HG02970 (cell line): ENCODE data around the gene TRMT6.

Experiments used
- ATAC-seq: cut with Tn5 transposase; IDR thresholded peaks from one replicate; pipeline ENCODE4 v1.9.1; 2021; ENCODE audit warnings: mild to moderate bottlenecking, moderate library complexity, moderate number of reproducible peaks; ENCODE audit not compliant: unreplicated experiment, low FRiP score

Gene TRMT6

GRCh38 chr20:5967469-5967868, 17.1 kb upstream of the TRMT6 start:
- no peak for ATAC-seq

DNA sequence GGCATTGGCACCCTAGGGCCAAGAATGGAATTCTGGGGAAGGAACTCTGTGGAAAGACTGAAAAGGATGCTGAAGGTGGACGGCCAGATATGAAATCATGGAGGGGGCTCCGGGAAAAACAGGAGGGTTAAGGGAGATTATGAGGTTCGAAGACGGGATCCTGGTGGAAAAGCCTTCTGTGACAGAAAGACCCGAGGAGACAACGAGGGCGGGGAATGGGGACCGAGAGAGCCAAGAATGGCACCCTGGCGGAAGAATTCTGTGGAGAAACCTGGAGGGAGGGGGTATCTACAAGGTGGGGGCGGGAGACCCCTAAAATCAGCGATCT, 426 bp downstream of the TRMT6 start:
- ATAC-seq, result no peak

- no peak for ATAC-seq
Measured at GRCh38 chr20:5947276-5947675, 3.1 kb downstream of the TRMT6 start.

- ATAC-seq, result no peak
Measured at GRCh38 chr20:5945963-5946362, 4.4 kb downstream of the TRMT6 start.

GRCh38 chr20:5938456-5939029, 11.8 kb downstream of the TRMT6 start:
- no peak for ATAC-seq

GRCh38 chr20:5936238-5936637, 14.1 kb downstream of the TRMT6 start:
- no peak for ATAC-seq

DNA sequence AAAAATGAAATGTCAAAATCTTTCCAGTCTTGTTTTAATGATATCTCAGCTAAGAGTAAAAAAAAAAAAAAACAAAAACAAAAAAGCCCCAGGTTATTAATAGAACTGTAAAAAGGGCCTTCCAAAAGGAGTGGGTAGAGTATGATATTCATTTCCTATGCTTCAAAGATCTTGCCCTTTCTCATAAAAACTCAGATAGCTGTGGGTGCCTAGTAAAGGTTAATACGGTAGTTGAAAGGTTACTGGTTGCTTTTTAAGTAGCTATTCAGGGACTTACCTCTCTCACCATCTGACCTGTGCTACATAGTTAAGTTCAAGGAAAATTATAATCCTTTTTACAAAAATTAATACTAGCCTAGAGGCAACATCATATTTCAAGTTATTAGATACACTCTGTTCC, 14.9 kb downstream of the TRMT6 start:
- no peak for ATAC-seq

DNA sequence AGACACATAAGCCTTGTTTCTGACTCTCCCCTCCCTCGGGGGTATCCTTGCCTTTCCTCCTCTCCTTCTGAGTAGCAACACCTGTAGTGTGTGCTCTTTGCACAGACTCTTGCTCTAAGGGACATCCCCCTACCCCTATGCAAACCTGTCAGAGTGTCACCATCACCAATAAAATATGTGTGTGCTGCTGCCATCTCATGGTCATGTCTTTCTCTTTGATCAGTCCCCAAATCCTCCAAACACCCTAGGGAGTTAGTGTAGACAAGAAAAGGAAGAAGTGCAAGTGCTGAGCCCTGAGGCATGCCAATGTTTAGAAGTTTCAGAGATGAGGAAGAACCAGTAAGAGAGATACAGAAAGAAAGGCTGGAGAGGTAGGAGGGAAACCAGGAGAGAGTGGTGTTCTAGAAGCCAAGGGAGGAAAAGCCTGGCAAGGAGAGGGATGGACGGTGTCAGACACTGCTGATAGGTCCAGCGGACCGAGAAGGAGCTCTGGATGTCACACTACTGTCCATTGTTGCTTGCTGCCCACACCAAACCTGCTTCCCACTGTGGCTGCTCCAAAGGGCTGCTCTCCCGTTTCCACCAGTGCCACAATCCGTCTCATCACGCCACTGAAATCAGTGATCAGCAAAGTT, 16.4 kb downstream of the TRMT6 start:
- no peak for ATAC-seq

- no peak for ATAC-seq
Measured at GRCh38 chr20:5932796-5933195, 17.5 kb downstream of the TRMT6 start.

- ATAC-seq, result no peak
Measured at GRCh38 chr20:5931411-5931810, 18.9 kb downstream of the TRMT6 start.

DNA sequence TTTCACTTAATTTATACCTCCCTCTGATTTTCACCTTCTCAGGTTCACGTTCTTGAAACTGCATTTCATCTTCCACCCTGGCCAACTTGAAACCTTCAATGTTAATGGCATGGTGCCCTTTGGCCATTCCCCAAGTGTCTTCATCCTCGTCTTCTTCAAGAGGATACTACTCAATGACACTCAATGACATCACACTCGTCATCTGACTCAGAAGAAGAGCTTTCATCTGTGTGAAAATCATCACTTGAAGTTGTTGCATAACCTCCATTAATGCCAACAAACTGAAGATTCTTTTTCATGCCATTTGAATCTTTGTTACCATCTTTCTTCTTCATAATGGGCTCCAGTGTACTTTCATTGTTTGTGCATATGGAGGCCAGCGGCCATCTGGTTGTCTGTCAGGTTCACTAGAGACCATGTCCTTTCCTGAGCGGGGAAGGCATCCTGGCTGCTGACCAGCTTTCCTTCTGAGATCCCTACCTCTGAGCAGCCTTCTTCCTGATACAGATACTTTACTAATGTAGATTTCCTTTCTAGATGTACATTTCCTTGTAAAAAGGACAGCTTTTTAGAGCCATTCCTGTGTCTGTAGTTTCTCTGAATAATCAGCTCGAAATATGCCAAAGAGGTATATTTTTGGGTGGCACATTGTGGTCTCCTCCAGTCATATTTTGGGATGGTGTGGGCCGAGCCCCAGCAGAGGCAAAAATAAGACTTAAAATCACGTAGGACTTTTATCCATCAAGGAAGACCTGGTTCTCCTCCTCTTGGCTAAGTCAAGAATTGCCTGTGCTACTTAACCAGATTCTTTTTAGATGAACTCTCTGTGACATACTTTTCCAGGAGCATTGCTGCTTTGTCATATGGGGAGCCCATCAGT, 21.3 kb downstream of the TRMT6 start:
- no peak for ATAC-seq

GRCh38 chr20:5927749-5928462, 22.4 kb downstream of the TRMT6 start:
- no peak for ATAC-seq

DNA sequence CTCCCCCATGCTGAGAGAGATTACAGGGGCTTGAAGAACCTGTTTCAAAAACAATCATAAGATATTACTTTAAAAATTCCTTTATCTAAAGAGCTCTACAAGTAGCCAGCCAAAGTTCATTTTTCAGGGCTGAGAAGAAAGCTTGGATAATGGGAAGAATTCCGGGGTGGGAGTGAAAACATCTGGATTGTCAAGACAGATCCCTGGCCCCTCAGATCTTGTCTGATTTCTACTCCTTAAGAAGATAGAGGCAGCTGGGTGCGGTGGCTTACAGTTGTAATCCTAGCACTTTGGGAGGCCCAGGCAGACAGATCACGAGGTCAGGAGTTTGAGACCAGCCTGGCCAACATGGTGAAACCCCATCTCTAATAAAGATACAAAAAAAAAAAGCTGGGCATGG, 24.8 kb downstream of the TRMT6 start:
- no peak for ATAC-seq

DNA sequence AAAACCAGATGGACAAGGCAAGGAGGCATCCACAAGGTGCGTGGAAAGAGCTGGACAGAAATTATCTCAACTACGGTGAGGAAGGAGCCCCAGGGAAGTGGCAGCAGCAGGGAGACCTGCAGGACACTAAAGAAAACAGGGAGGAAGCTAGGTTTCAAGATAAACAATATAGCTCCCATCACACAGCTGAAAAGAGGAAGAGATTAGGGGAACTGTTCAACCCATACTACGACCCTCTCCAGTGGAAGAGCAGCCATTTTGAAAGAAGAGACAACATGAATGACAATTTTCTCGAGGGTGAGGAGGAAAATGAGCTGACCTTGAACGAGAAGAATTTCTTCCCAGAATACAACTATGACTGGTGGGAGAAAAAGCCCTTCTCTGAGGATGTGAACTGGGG, 26.8 kb downstream of the TRMT6 start:
- no peak for ATAC-seq

DNA sequence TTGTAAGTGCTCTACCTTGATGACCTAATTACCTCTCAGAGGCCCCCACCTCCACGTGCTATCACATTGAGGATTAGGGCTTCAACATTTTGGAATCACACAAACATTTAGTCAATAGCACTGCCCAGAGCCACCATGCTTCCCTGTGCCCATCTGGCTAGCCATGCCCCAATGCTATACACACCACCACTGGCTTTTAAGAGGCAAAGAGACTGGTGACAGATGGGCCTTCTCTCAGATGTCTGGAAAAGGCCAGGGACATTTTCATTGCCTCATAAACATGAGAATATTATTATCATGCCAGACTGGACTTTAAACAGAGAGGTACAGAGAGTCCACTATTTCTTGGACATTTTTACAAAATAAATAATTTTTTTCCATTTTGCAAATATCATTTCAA, 29.8 kb downstream of the TRMT6 start:
- no peak for ATAC-seq

GRCh38 chr20:5919626-5920544, 30.4 kb downstream of the TRMT6 start:
- ATAC-seq, result no peak

GRCh38 chr20:5918856-5919625, 31.3 kb downstream of the TRMT6 start:
- ATAC-seq, result no peak

- ATAC-seq, result no peak
Measured at GRCh38 chr20:5914859-5915258, 35.5 kb downstream of the TRMT6 start.

GRCh38 chr20:5913166-5913565, 37.2 kb downstream of the TRMT6 start:
- ATAC-seq, result no peak
